GM19463 (cell line): ENCODE results near the gene DOP1B.
"Not testable (repeated sequence)": the region's sequence is repeated elsewhere in the genome, so short reads cannot be mapped to it uniquely, and the experiment has no call there.

Experiments used
- ATAC-seq: cut with Tn5 transposase; IDR thresholded peaks from one replicate; pipeline ENCODE4 v1.9.1; 2021; ENCODE audit warnings: mild to moderate bottlenecking, moderate library complexity; ENCODE audit not compliant: unreplicated experiment

The DOP1B gene, protein sequence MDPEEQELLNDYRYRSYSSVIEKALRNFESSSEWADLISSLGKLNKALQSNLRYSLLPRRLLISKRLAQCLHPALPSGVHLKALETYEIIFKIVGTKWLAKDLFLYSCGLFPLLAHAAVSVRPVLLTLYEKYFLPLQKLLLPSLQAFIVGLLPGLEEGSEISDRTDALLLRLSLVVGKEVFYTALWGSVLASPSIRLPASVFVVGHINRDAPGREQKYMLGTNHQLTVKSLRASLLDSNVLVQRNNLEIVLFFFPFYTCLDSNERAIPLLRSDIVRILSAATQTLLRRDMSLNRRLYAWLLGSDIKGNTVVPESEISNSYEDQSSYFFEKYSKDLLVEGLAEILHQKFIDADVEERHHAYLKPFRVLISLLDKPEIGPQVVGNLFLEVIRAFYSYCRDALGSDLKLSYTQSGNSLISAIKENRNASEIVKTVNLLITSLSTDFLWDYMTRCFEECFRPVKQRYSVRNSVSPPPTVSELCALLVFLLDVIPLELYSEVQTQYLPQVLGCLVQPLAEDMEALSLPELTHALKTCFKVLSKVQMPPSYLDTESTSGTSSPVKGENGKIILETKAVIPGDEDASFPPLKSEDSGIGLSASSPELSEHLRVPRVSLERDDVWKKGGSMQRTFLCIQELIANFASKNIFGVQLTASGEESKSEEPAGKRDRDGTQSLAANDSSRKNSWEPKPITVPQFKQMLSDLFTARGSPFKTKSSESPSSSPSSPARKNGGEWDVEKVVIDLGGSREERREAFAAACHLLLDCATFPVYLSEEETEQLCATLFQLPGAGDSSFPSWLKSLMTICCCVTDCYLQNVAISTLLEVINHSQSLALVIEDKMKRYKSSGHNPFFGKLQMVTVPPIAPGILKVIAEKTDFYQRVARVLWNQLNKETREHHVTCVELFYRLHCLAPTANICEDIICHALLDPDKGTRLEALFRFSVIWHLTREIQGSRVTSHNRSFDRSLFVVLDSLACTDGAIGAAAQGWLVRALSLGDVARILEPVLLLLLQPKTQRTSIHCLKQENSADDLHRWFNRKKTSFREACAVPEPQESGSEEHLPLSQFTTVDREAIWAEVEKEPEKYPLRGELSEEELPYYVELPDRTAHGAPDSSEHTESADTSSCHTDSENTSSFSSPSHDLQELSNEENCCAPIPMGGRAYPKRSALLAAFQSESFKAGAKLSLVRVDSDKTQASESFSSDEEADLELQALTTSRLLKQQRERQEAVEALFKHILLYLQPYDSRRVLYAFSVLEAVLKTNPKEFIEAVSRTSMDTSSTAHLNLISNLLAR (N-terminal part only)

DNA sequence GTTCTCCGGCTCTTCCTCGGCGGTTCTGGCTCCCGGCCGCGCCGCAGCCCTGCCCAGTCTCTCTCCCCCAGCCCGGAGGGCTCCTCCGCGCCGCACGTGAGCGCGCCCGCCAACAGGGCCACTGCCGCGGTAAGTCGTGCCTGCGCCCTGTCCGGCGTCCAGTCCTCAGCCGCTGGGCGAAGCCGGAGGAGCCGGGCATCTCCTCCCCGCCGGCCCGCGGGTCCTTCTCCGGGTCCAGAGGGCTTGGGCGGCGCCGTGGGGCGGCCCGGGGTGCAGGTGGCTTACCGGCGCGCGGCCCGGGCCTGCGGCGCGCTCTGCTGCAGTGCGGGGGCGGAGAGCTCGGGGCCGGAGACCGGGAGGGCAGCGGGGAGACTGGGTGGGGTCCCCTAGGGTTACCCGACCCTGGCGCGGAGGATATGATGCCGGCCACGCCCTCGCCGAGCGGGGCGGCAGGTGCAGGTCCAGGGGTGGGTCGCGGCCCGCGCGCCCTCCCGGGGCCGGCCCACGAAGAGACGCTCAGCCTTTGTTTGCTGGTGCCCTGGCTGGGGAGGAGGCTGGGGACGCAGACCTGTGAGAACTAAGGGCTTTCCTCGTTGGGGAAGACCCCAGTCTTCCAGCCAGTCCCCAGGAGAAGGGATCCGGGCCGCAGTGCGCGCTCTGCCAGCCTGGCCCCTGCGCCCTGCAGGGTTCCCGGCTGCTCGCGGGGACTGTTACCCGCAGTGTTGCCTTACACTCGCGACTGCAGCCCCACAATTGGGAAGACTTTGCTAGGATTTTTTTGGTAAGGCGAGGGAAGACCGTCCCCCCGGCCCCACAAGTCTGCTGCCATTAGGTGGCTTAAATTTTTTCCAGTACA lies at the start of gene DOP1B:
Gene DOP1B, plus strand, starts transcription at position 10 of the 856 bp plus-strand sequence. CDS start 7,910 bp downstream, outside the sequence.
- peak; percentile 5 for ATAC-seq

DNA sequence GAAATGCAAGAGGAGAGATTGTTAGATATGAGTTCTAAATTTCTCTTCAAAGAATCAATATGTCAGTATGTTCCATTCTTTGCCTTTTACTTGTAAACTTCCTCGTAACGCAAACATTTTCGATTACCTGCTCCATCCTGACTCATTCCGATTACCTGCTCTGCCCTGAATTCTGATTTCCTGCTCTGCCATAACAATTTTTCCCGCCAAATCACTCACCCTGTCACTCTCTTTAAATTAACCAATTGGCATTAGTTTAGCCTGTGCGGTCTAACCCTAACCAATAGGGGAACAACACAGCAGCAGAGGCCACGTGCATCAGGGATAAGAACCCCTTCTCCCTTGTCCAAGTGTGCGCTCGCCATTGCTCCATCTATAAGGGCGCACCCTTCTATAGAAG lies 46.8 kb upstream of the DOP1B start:
- no peak for ATAC-seq

DNA sequence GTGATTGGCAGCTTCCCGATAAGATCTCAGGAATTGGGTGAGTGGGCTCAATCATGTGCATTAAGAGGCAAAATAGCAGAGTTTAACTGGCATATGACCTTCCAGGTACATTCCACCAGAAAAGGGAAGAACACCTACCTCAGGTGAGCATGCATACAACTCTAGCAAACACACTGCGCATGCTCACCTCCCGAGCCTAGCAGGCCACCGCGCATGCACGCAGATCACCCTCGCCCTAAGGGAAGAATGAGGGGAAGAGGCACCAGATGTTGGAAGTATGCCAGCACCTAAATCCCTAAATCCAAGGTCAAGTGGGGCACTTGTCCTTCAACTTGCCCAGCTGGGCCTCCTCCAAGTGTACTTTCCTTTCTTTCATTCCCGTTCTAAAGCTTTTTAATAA lies 45.4 kb upstream of the DOP1B start:
- no peak for ATAC-seq

DNA sequence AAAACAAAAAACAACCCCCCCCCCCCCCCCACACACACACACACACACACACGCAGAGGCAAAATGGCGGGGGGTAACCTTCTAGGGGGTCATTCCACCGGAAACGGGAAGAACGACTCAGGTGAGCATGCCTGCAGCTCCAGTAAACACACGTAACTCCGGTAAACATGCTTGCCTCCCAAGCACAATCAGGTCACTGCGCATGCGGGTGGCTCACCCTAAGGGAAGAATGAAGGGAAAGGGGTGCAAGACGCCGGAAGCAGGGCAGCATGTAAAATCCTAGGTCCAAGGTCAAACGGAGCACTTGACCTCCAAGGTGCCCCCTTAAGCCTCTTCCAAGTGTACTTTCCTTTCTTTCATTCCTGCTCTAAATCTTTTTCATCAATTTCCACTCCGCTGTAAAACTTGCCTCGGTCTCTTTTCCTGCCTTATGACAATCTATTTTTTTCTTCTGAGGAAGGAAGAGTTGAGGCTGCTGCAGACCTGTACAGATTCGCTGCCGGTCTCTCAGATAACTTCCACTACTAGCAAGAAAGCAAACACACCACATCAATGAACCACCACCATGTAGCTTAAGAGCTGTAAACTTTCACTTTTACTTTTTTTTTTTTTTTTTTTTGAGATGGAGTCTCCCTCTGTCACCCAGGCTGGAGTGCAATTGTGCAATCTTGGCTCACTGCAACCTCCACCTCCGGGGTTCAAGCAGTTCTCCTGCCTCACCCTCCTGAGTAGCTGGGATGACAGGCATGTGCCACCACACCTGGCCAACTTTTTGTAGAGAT lies 42.8 kb upstream of the DOP1B start:
- ATAC-seq: no peak

DNA sequence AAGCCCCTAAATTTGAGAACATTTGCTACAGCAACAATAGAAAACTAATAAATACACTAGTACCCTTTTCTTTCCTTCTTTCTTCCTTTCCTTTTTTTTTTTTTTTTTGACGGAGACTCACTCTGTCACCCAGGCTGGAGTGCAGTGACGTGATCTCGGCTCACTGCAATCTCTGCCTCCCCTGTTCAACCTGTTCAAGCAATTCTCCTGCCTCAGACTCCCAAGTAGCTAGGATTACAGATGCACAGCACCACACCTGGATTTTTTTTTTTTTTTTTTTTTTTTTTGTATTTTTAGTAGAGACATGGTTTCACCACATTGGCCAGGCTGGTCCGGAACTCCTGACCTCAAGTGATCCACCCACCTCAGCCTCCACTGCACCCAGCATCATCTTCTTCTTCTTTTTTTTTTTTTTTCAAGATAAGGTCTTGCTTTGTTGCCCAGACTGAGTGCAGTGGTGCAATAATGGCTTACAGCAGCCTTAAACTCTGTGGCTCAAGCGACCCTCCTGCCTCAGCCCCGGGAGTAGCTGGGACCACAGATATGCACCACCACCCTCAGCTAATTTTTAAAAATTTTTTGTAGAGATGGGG lies 41.4 kb upstream of the DOP1B start:
- ATAC-seq: no peak

DNA sequence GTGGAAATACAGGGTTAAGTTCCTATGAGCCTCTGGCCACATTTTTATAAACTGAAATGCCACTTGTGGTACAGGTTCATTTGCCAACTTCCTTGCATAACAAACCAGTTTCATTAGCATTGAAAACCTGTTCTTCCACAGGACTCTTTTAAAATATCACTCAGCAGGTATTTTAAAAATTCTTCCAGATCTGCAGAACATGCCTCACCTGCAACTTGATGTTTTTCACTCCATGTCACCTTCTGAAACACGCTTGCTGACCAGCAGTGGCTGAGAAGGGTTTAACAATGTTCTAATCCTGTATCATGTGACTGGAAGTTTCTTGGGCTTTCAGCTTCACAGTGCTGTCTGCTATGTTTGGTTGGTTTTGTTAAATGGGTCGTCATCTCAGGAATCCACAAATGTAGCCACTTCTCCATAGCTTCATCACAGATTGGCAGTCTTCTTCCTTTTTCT lies 39.3 kb upstream of the DOP1B start:
- no peak for ATAC-seq

DNA sequence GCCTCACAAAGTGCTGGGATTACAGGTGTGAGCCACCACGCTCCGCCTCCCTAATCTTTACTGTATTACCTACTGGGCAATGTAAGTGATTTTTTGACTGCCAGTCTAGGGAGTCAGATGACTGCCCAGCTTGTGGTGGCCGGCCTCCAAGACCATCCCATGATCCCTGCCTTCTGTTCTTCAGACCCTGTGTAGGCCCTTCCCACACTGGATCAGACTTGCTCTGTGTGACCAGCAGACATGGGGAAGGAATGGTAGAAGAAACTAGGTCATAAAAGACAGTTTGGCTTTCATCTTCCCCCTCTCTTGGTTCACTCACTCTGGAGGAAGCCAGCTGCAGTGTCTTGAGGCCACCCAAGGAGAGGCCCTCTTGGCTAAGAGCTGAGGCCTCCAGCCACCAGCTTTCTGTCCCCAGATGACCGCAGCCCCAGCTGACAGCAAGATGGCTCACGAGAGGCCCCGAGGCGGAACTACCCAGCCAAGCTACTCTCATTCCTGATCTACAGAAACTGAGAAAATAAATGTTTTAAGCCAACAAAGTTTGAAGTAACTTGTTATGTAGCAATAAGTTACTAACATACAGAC lies 36.2 kb upstream of the DOP1B start:
- ATAC-seq: no peak

DNA sequence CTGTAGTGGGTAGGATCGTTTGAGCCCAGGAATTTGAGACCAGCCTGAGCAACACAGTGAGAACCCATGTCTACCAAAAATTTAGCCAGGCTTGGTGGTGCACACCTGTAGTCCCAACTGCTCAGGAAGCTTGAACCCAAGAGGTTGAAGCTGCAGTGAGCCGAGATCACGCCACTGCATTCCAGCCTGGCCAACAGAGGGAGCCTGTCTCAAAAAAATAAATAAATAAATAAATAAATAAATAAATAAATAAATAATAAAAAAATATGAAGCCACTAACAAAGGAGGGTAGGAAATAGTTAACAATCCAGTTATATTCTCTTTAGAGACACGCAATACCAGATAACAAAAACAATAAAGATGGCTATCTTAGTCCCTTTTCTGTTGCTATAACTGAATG lies 33.6 kb upstream of the DOP1B start:
- no peak for ATAC-seq

DNA sequence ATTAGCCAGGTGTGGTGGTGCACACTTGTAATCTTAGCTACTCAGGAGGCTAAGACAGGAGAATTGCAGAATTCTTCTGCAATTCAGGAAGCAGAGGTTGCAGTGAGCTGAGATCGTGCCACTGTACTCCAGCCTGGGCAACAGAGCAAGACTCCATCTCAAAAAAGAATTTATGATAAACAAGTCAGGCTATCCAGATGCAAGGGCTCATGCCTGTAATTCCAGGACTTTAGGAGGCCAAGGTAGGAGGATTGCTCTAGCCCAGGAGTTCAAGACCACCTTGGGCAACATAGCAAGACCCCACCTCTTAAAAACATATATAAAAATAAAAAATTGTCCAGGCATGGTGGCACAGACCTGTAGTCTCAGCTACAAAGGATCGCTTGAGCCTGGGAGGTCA lies 32.2 kb upstream of the DOP1B start:
- no peak for ATAC-seq

DNA sequence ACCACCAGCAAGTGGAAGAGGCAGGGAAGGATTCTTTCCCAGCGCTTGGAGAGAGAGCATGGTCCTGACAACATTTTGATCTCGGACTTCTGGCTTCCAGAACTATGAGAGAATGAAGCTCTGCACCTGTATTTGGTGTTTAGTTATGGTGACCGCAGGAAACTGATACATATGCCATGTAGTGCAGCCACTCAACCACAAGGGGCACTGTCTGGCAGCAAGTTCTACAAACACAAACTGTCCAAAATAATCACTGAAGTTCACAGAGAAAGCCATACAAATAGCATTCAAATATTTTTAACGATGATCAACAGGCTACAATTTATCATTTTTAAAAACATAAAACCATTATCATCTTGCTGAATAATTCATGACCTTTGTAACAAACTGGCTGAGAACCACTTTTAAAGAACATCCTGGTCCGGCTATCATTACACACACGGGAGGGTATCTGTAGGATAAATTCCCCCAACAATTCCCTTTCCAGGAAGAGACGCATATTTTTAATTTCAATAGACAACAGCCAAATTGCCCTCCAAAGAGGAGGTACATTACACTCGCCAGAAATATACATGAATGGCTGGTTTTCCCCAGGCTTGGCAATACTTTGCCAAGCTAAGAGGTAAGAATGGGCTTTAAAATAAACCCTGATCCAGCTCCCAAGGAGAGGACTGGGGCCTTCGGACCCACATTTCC lies 31.0 kb upstream of the DOP1B start:
- ATAC-seq: no peak

DNA sequence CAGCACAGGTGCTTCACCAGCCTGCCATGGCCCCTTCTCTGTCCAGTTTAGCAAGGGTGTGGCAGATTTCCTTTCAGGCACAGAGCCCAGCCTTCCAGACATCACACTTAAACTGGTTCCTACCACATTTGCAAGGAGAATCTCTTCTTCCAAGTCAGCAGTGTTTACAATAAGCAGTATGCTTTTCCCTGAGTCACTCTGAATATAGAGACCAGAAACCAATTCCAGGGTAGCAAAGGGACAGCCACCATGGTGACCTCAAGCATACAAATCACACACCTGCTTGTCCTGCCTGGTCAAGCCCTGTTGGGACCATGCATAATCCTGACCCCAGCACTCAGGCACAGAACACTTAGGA lies 30.4 kb upstream of the DOP1B start:
- ATAC-seq: no peak

DNA sequence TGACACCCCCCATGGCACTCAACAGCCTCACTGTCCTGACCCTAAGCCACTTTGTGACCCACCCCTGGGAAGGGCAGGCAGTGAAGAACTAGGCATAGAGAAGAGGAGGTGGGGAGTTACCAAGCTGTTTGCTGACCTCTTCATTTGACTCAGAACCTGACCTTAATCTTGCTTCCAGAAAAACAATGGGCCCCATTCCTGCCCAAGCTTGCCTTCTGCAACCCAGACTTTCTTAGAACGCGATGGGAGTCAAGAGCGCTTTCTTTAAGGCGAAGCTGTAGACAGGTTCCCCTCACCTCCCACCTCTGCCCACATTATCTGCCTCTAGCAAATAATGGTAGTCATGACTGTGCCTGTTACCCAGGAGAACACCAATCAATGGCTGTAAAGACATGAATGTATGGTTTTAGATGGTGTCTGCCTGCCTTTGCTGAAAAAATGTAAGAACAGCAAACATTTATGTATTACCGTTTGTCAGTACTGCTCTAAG lies 30.0 kb upstream of the DOP1B start:
- no peak for ATAC-seq

DNA sequence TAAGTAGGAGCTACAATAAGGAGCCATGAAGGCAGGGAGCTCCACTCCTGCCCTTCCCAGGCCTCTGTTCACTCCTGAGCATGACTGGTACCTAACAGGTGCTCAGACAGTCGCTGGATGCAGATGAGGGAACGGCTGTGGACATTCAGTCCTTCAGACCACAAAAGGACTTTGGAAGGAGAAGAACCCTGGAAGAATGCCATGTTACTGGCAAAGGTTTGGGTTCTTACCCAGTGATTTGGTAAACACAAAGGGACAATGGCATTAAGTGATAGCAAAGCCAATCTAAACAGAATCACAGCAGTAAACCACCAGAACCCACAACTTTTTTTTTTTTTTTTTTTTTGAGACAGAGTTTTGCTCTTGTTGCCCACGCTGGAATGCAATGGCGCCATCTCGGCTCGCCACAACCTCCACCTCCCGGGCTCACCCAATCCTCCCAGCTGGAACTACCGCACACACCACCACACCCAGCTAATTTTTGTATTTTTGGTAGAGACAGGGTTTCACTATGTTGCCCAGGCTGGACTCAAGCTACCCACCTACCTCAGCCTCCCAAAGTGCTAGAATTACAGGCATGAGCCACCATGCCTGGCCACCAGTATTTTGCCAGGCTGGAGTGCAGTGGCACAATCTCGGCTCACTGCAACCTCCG lies 29.2 kb upstream of the DOP1B start:
- ATAC-seq: no peak

DNA sequence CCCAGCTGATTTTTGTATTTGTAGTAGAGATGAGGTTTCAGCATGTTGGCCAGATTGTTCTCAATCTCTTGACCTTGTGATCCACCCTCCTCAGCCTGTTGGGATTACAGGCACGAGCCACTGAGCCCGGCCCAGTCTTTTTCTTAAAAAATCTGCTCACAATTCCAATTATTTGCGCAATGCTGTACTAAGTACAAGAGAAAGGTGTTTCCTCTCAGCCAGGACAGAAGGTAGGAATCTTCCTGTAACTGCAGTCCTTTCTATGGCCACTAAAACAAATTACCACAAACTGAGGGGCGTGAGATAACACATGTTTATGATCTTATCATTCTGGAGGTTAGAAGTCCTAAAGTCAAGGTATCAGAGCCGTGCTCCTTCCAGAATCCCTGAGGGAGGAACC lies 28.6 kb upstream of the DOP1B start:
- ATAC-seq: no peak

DNA sequence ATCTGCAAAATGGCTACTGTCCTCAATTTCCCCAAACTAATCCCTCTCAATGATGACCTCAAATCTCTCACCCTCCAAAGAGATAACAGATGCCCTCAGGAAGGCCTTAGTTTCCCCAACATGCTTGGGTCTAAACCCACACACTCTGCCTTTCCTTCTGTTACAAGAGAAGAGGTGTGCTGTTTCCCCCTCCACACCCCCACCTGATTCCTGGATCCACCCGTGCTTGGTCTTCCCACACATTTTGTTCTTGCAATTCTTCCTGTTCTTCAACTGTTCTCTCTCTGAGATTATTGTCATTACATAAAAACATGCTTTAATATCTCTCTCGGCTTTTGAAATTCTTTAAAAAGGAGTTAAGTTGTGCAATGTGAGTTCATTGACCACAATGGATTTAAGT lies 27.4 kb upstream of the DOP1B start:
- no peak for ATAC-seq

DNA sequence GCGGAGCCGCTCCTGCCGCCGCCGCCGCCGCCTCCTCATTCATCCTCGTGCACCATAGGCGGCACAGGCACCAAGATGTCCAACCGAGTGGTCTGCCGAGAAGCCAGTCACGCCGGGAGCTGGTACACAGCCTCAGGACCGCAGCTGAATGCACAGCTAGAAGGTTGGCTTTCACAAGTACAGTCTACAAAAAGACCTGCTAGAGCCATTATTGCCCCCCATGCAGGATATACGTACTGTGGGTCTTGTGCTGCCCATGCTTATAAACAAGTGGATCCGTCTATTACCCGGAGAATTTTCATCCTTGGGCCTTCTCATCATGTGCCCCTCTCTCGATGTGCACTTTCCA lies 26.2 kb upstream of the DOP1B start:
- ATAC-seq: not testable (repeated sequence)

DNA sequence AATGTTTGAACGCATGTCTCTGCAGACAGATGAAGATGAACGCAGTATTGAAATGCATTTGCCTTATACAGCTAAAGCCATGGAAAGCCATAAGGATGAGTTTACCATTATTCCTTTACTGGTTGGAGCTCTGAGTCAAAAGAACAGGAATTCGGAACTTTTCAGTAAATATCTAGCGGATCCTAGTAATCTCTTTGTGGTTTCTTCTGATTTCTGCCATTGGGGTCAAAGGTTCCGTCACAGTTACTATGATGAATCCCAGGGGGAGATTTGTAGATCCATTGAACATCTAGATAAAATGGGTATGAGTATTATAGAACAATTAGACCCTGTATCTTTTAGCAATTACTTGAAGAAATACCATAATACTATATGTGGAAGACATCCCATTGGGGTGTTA lies 25.8 kb upstream of the DOP1B start:
- not testable (repeated sequence) for ATAC-seq

DNA sequence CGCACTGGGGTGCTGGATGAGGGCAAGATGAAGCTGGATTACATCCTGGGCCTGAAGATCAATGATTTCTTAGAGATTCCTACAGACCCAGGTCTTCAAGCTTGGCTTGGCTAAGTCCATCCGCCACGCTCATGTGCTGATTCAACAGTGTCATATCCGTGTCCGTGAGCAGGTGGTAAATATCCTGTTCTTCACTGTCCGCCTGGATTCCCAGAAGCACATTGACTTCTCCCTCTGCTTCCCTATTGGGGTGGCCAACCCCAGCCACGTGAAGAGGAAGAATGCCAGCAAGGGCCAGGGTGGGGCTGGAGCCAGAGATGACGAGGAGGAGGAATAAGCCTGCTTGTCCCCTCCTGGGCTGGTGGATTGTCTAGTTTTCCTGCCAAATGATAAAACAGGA lies 23.9 kb upstream of the DOP1B start:
- no peak for ATAC-seq
